Transverse colon (tissue), 4 donors: ENCODE results near the gene MPV17. TPM values are rescaled to one million over a fixed set of nuclear protein-coding genes. Genes with fewer than 3 reads are reported as not detected.
"Not testable (repeated sequence)": the region's sequence is repeated elsewhere in the genome, so short reads cannot be mapped to it uniquely, and the experiment has no call there.

ENCODE experiments used
- DNase-seq: peaks from one replicate; pipeline ENCODE4 v3.0.0-alpha.2; 2019
- H3K27ac ChIP-seq, 4 donors: fragments of 200-600 bp; sonication (generic); 2 replicates each; pipeline ENCODE4 v1.5.1; 2016 to 2018; ENCODE audit warnings: inconsistent platforms in 4 of 4
- H3K27me3 ChIP-seq: fragments of 200-600 bp; sonication (generic); 2 replicates; pipeline ENCODE4 v1.5.1; 2017; ENCODE audit warnings: inconsistent platforms
- H3K36me3 ChIP-seq, 4 donors: fragments of 200-600 bp; sonication (generic); 2 replicates each; pipeline ENCODE4 v1.5.1; 2017 to 2019; ENCODE audit warnings: inconsistent platforms in 4 of 4
- H3K4me1 ChIP-seq, 4 donors: fragments of 200-600 bp; sonication (generic); 2 replicates each; pipeline ENCODE4 v1.5.1; 2017 to 2020; ENCODE audit warnings: inconsistent platforms in 4 of 4
- H3K4me3 ChIP-seq, 4 donors: fragments of 200-600 bp; sonication (generic); 1 replicate in 1 of 4; 2 replicates in 3 of 4; pipeline versions ENCODE4 v1.5.1 to v1.6.1; 2017 to 2019; ENCODE audit warnings: inconsistent platforms in 4 of 4
- H3K9me3 ChIP-seq, 2 donors: fragments of 200-600 bp; sonication (generic); 2 replicates each; pipeline ENCODE4 v1.5.1; 2017 to 2019; ENCODE audit warnings: inconsistent platforms in 2 of 2
- EP300 ChIP-seq: sonication (generic); formaldehyde crosslinking; IDR thresholded peaks from one replicate; pipeline ENCODE4 v1.6.1; 2017; ENCODE audit warnings: antibody characterized with exemption, low read depth
- POLR2A ChIP-seq: fragments of 450-650 bp; IDR thresholded peaks from one replicate; pipeline ENCODE4 v1.6.1; 2016; ENCODE audit warnings: antibody characterized with exemption, mild to moderate bottlenecking, moderate library complexity
- POLR2AphosphoS5 ChIP-seq, 3 donors: sonication (generic); formaldehyde crosslinking; IDR thresholded peaks; one replicate each; pipeline ENCODE4 v1.6.1; 2016; ENCODE audit warnings: antibody characterized with exemption in 3 of 3
- WGBS, 2 donors: methylation state at CpG; one replicate each; pipeline ENCODE4 v1.1.5; 2018; ENCODE audit warnings: low coverage in 1 of 2; 5-methylcytosine and 5-hydroxymethylcytosine counted together
- in situ Hi-C, 4 donors: fragments of 200-750 bp; cut with MboI; loops; one replicate each; pipeline versions ENCODE4 v1.15.0 to v1.15.1; 2017; ENCODE audit warnings: low sequenced_read_pairs in 3 of 4, low pct_ligation_motif_present in 1 of 4, low pct_unique_long_range_greater_than_20kb in 1 of 4
- intact Hi-C: fragments of 100-400 bp; cut with DNase I; formaldehyde crosslinking; loops from one replicate; pipeline ENCODE4 v1.15.1; 2023; ENCODE audit warnings: low total_unique reads
- total RNA-seq, 4 donors: library from RNA; depleted of rRNA; stranded (reverse); fragments of >200 nt; gene quantifications; one replicate each; pipeline ENCODE4 v1.1.0, GENCODE V29; 2016
- TF ChIP-seq, protein P1 (sequence below), 5 experiments: fragments of 200-600 bp in 3 of 5; fragments of 450-650 bp in 2 of 5; sonication (generic) in 3 of 5; IDR thresholded peaks; 1 replicate in 2 of 5; 2 replicates in 3 of 5; pipeline ENCODE4 v1.5.1; 2016 to 2017; ENCODE audit warnings: antibody characterized with exemption in 5 of 5, inconsistent platforms in 3 of 5, mild to moderate bottlenecking in 2 of 5, moderate library complexity in 1 of 5

Gene MPV17
- total RNA-seq, 4 donors from 2014 or later, result 34.4 to 53.8 (median 38.3) TPM

GRCh38 chr2:27271631-27272340 is 51.1 kb downstream of the MPV17 start:
- H3K4me3 ChIP-seq, result no peak overlapping the region
- no peaks in the 10 kb centered on the region for H3K36me3 ChIP-seq
- intact Hi-C loops (no loop called here), in situ Hi-C loops (loop anchor here in 1 of 4 donors (10.0 kb wide), 1 partner anchor 307 kb away; no protein-coding TSS in a partner anchor)
- peaks cover 71% of the 10 kb centered on the region for H3K27me3 ChIP-seq
- H3K9me3 ChIP-seq, result no peaks in the 10 kb centered on the region
- TF ChIP-seq, protein P1, sequence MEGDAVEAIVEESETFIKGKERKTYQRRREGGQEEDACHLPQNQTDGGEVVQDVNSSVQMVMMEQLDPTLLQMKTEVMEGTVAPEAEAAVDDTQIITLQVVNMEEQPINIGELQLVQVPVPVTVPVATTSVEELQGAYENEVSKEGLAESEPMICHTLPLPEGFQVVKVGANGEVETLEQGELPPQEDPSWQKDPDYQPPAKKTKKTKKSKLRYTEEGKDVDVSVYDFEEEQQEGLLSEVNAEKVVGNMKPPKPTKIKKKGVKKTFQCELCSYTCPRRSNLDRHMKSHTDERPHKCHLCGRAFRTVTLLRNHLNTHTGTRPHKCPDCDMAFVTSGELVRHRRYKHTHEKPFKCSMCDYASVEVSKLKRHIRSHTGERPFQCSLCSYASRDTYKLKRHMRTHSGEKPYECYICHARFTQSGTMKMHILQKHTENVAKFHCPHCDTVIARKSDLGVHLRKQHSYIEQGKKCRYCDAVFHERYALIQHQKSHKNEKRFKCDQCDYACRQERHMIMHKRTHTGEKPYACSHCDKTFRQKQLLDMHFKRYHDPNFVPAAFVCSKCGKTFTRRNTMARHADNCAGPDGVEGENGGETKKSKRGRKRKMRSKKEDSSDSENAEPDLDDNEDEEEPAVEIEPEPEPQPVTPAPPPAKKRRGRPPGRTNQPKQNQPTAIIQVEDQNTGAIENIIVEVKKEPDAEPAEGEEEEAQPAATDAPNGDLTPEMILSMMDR (IDR thresholded peaks at IDR 0.05), result no peak
- TF ChIP-seq EP300, result no peak
- no peak for TF ChIP-seq POLR2A
- TF ChIP-seq POLR2AphosphoS5 (IDR thresholded peaks at IDR 0.05), result no peak
- DNase-seq, result no peak
- no peaks in the 10 kb centered on the region for H3K4me1 ChIP-seq
- H3K27ac ChIP-seq, result no peak overlapping the region
- WGBS, 2 donors, result 72 to 76% methylated on average over 7 to 11 of the region's 11 CpGs

DNA sequence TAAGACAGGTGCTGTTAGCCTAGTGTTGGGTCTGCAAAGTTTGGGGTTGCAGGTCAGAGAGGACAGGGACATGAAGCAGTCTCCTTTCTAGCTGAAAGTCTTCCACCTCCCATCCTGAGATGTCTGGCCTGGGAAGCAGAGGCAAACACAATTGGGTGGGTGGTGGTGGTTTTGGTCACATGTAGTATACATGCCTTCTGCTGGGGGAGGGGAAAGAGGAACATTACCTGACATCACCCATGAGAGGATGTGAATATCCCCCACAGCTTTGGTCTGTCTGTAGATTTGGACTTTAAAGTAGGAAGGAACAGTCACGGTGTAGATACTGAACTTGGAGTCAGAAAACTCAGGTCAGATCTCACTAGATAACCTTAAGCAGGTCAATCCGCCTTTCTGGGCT is 52.2 kb downstream of the MPV17 start:
- Histone ChIP-seq H3K4me3 (no peak overlapping the region), H3K4me1 (no peaks in the 10 kb centered on the region), H3K36me3 (no peaks in the 10 kb centered on the region), H3K27me3 (peaks cover 76% of the 10 kb centered on the region), H3K27ac (no peak overlapping the region), H3K9me3 (no peaks in the 10 kb centered on the region)
- WGBS, 2 donors, result 75% methylated on average over 2 of the region's 2 CpGs; no CpG with 5 or more reads in 1 of the 2 donors
- intact Hi-C loops (no loop called here), in situ Hi-C loops (loop anchor here in 1 of 4 donors (10.0 kb wide), 1 partner anchor 306 kb away; no protein-coding TSS in a partner anchor)
- TF ChIP-seq POLR2AphosphoS5 (IDR thresholded peaks at IDR 0.05) (no peak), POLR2A (no peak), EP300 (no peak)
- TF ChIP-seq, protein P1 (IDR thresholded peaks at IDR 0.05), result no peak
- DNase-seq, result no peak

DNA sequence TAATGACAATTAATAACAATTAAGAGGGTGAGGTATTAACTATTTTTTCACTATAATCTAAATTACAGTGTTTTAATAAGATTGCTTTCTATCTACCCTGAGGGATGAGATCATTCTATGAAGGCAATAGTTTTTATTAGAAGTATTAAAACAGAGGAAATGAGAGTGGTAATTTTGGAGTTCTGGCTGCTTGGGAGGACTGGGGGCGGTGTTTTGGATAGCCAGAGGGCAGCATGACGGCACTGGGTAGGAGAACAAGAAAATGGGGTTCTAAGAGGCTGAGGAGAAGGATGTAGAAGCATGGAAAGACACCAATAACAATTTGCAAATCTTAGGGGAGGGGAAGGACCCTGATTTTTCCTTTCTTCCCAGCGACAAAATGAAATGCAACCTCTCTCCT is 52.8 kb downstream of the MPV17 start:
- TF ChIP-seq POLR2A (no peak), POLR2AphosphoS5 (IDR thresholded peaks at IDR 0.05) (no peak), EP300 (no peak)
- TF ChIP-seq, protein P1 (IDR thresholded peaks at IDR 0.05), result no peak
- no peak for DNase-seq
- in situ Hi-C loops (loop anchor here in 1 of 4 donors (10.0 kb wide), 1 partner anchor 305 kb away; no protein-coding TSS in a partner anchor), intact Hi-C loops (no loop called here)
- Histone ChIP-seq H3K4me3 (no peak overlapping the region), H3K9me3 (no peaks in the 10 kb centered on the region), H3K4me1 (peaks cover 0 to 2% (median 1%) of the 10 kb centered on the region in 4 donors), H3K27me3 (peaks cover 77% of the 10 kb centered on the region), H3K36me3 (no peaks in the 10 kb centered on the region), H3K27ac (no peak overlapping the region)
- WGBS, 2 donors, result 75 to 77% methylated on average over 3 of the region's 3 CpGs

DNA sequence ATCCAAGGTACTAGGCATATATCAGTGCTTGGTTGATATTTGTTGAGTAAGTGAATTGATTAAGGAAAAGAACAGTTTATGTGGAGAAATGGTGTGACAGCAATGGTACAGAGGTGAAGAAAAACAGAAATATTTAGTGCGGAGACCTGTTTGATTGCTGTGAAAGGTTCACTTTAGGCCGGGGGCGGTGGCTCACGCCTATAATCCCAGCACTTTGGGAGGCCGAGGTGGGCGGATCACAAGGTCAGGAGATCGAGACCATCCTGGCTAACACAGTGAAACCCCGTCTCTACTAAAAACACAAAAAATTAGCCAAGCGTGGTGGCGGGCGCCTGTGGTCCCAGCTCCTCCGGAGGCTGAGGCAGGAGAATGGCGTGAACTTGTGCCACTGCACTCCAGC is 54.6 kb downstream of the MPV17 start:
- H3K4me3 ChIP-seq, DNase-seq, H3K27ac ChIP-seq, H3K36me3 ChIP-seq, H3K9me3 ChIP-seq, in situ Hi-C loops, intact Hi-C loops: not testable (repeated sequence)
- H3K27me3 ChIP-seq, result peaks cover 92% of the 10 kb centered on the region
- peaks cover 8 to 20% (median 20%) of the 10 kb centered on the region in 4 donors for H3K4me1 ChIP-seq
- 92% methylated on average over 13 of the region's 13 CpGs; no CpG with 5 or more reads in 1 of the 2 donors for WGBS, 2 donors

- H3K9me3 ChIP-seq, result no peaks in the 10 kb centered on the region
- H3K4me3 ChIP-seq, result no peak overlapping the region
- no peaks in the 10 kb centered on the region for H3K36me3 ChIP-seq
- intact Hi-C loops, result no loop called here
- peaks cover 14 to 36% (median 35%) of the 10 kb centered on the region in 4 donors for H3K4me1 ChIP-seq
- no peak for TF ChIP-seq EP300
- TF ChIP-seq, protein P1 (IDR thresholded peaks at IDR 0.05), result no peak
- DNase-seq, result no peak
- in situ Hi-C loops, result no loop called here
- no peak overlapping the region for H3K27ac ChIP-seq
- H3K27me3 ChIP-seq, result peaks cover 100% of the 10 kb centered on the region
These were observed 57.4 kb downstream of the MPV17 start for GRCh38 chr2:27265536-27265870.
